ENCODE data around the gene VASH1. TPM values are rescaled to one million over a fixed set of nuclear protein-coding genes. Genes with fewer than 3 reads are reported as not detected.

Gene VASH1
- polyA plus RNA-seq, 2 of the 4 experiments (the other 2 are of a cell fraction): 2.1 to 6.0 TPM

DNA sequence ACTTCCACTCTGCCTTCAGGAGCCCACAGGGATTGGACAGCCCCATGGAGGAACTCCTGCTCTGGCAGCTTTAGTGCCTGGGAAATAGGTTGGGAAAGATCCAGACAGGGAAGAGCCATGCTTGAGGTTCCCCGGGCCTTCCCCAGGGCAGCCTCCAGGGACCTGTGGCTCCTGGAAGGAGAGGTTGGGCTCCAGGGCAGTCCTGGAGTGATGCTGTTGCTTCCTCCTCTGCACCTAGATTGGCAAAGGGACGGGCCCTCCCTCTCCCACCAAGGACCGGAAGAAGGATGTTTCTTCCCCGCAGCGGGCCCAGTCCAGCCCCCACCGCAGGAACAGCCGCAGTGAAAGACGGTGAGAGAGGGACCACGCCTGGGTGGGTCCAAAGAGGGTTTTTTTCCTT lies 16.5 kb downstream of the VASH1 start:
- H3K4me1 ChIP-seq: peaks cover 15% of the 10 kb centered on the region
- 91% methylated on average over 9 of the region's 9 CpGs for WGBS (ENCODE audit: missing lambda C conversion rate)
- no peak overlapping the region for H3K27ac ChIP-seq
- H3K4me3 ChIP-seq: no peak overlapping the region
- POLR2A ChIA-PET: interaction anchor here (1.5 kb wide), 1 partner anchor 10 kb away, joined by 4 read pairs; no protein-coding TSS in a partner anchor
- DNase-seq (ENCODE audit: low read depth in 1 of 2, low spot score in 1 of 2) (no peak), FAIRE-seq (no peak), ATAC-seq (no peak)
- TF ChIP-seq MAZ (IDR thresholded peaks at IDR 0.05; ENCODE audit: borderline replicate concordance, low read depth, low read length) (no peak), HDAC2 (IDR thresholded peaks at IDR 0.05) (no peak), JUNB (IDR thresholded peaks at IDR 0.05) (no peak), EP300 (IDR thresholded peaks at IDR 0.05) (no peak), ESRRA (IDR thresholded peaks at IDR 0.05; ENCODE audit: borderline replicate concordance, low read length) (no peak), HEYL (CRISPR knock-in tag; IDR thresholded peaks at IDR 0.05) (no peak), RAD21 (conservative IDR thresholded peaks at IDR 0.05 in 1 of 2, IDR thresholded peaks at IDR 0.05 in 1 of 2) (no peak), HOXB13 (CRISPR knock-in tag; IDR thresholded peaks at IDR 0.05; ENCODE audit: low read depth) (no peak), NR3C1 (IDR thresholded peaks at IDR 0.05) (no peak), MAFK (IDR thresholded peaks at IDR 0.05; ENCODE audit: partially characterized antibody) (no peak), TFCP2L1 (CRISPR knock-in tag; IDR thresholded peaks at IDR 0.05) (no peak), CEBPB (IDR thresholded peaks at IDR 0.05) (no peak)
- TF ChIP-seq, protein P1, sequence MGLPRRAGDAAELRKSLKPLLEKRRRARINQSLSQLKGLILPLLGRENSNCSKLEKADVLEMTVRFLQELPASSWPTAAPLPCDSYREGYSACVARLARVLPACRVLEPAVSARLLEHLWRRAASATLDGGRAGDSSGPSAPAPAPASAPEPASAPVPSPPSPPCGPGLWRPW (IDR thresholded peaks at IDR 0.05): no peak
- TF ChIP-seq, protein P2, sequence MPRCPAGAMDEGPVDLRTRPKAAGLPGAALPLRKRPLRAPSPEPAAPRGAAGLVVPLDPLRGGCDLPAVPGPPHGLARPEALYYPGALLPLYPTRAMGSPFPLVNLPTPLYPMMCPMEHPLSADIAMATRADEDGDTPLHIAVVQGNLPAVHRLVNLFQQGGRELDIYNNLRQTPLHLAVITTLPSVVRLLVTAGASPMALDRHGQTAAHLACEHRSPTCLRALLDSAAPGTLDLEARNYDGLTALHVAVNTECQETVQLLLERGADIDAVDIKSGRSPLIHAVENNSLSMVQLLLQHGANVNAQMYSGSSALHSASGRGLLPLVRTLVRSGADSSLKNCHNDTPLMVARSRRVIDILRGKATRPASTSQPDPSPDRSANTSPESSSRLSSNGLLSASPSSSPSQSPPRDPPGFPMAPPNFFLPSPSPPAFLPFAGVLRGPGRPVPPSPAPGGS (IDR thresholded peaks at IDR 0.05): no peak
- TF ChIP-seq, protein P3, sequence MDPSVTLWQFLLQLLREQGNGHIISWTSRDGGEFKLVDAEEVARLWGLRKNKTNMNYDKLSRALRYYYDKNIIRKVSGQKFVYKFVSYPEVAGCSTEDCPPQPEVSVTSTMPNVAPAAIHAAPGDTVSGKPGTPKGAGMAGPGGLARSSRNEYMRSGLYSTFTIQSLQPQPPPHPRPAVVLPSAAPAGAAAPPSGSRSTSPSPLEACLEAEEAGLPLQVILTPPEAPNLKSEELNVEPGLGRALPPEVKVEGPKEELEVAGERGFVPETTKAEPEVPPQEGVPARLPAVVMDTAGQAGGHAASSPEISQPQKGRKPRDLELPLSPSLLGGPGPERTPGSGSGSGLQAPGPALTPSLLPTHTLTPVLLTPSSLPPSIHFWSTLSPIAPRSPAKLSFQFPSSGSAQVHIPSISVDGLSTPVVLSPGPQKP (IDR thresholded peaks at IDR 0.05; ENCODE audit: low read depth, low read length): no peak
- TF ChIP-seq, protein P4, sequence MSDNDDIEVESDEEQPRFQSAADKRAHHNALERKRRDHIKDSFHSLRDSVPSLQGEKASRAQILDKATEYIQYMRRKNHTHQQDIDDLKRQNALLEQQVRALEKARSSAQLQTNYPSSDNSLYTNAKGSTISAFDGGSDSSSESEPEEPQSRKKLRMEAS (IDR thresholded peaks at IDR 0.05): no peak
- no peak overlapping the region for H3K4me2 ChIP-seq
- H3K9me3 ChIP-seq: no peaks in the 10 kb centered on the region
- CTCF ChIA-PET: interaction anchor here (0.8 to 3.3 kb wide), 3 partner anchors 7 to 68 kb away, joined by 3 to 20 read pairs (median 3); no protein-coding TSS in a partner anchor

DNA sequence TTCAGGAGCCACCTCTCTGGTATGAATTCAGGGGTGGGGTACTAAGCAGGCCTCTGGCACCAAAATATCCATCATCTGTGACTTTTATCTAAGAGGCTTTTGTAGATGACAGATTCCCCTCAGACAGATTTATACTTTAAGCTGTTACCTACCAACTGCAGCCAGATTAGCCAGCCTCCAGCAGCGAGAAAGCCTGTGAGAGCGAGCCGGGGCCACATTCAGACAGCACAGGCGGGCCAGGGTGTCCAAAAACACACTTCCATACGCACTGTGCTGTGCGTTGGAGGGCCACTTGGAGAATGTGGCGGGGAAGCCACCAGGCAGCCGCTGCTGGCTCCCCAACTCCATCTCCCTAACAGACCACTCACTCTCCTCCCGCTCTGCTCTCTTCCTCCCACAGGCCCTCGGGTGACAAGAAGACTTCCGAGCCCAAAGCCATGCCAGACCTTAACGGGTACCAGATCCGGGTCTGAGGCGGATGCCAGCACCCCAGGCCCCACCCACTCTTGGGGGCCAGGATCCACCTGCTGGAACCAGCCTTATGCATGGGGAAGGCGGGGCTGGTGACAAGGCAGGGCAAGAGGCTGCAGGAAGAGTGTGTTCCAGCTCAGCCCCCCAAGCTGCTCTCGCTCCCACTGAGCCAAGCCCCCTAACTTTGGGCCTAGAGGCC lies 17.4 kb downstream of the VASH1 start:
- Histone ChIP-seq H3K4me2 (no peak overlapping the region), H3K4me1 (peaks cover 5% of the 10 kb centered on the region), H3K4me3 (no peak overlapping the region), H3K27ac (no peak overlapping the region), H3K9me3 (no peaks in the 10 kb centered on the region)
- no peak for TF ChIP-seq NR3C1 (IDR thresholded peaks at IDR 0.05)
- TF ChIP-seq EHMT2 (IDR thresholded peaks at IDR 0.05; ENCODE audit: low read depth): no peak
- TF ChIP-seq HOXA7 (CRISPR knock-in tag; IDR thresholded peaks at IDR 0.05): no peak
- no peak for TF ChIP-seq ESRRA (IDR thresholded peaks at IDR 0.05; ENCODE audit: borderline replicate concordance, low read length)
- no peak for TF ChIP-seq GATA3 (IDR thresholded peaks at IDR 0.05; ENCODE audit: borderline replicate concordance)
- TF ChIP-seq POLR2A (IDR thresholded peaks at IDR 0.05; ENCODE audit: low read length): no peak
- TF ChIP-seq ZFP36 (IDR thresholded peaks at IDR 0.05; ENCODE audit: borderline replicate concordance, partially characterized antibody): no peak
- TF ChIP-seq, protein P3 (IDR thresholded peaks at IDR 0.05; ENCODE audit: low read depth, low read length): no peak
- no peak for TF ChIP-seq PHF8 (IDR thresholded peaks at IDR 0.05; ENCODE audit: borderline replicate concordance, low read depth)
- no peak for TF ChIP-seq RARB (CRISPR knock-in tag; IDR thresholded peaks at IDR 0.05)
- ATAC-seq: no peak
- ChIA-PET POLR2A (no interaction called here), CTCF (interaction anchor here (7.9 kb wide), 1 partner anchor 67 kb away, joined by 87 read pairs; no protein-coding TSS in a partner anchor)
- 90% methylated on average over 16 of the region's 16 CpGs for WGBS (ENCODE audit: missing lambda C conversion rate)
- no peak for FAIRE-seq
- no peak for DNase-seq (ENCODE audit: low read depth in 1 of 2, low spot score in 1 of 2)
